CD4-positive, alpha-beta memory T cell (primary cell): ENCODE results near the gene CELF1. TPM values are rescaled to one million over a fixed set of nuclear protein-coding genes. Genes with fewer than 3 reads are reported as not detected.
A peak's percentile ranks its signal among the peaks of the same experiment; 100 is the strongest.

ENCODE experiments used
- CTCF ChIA-PET: fragments of 350-600 bp; sonication (Branson Sonifier 250); formaldehyde crosslinking; loops from one replicate; lab custom pipeline; 2021; ENCODE audit warnings: inconsistent platforms; ENCODE audit not compliant: partially characterized antibody; lab: Charles Lee
- POLR2A ChIA-PET: fragments of 350-600 bp; sonication (Branson Sonifier 250); formaldehyde crosslinking; loops from one replicate; lab custom pipeline; 2021; ENCODE audit not compliant: partially characterized antibody; lab: Charles Lee
- DNase-seq, 5 donors: peaks; one replicate each; pipeline versions ENCODE4 v3.0.0 to v3.0.0-alpha.2; 2020 to 2022; ENCODE audit warnings: mixed read lengths in 1 of 5
- H3K27ac ChIP-seq: one replicate; pipeline ENCODE4 v1.7.0; 2013; ENCODE audit warnings: low read depth, low read length
- H3K27me3 ChIP-seq: 2 replicates; pipeline ENCODE4 v1.7.0; 2013; ENCODE audit warnings: mild to moderate bottlenecking, low read length, moderate library complexity; ENCODE audit not compliant: insufficient read depth
- H3K36me3 ChIP-seq: 2 replicates; pipeline ENCODE4 v1.7.0; 2013; ENCODE audit warnings: mild to moderate bottlenecking, low read length, moderate library complexity; ENCODE audit not compliant: insufficient read depth
- H3K4me1 ChIP-seq: 2 replicates; pipeline ENCODE4 v1.7.0; 2013; ENCODE audit warnings: mild to moderate bottlenecking, low read length, moderate library complexity; ENCODE audit not compliant: insufficient read depth
- H3K4me3 ChIP-seq, 2 donors: one replicate each; pipeline ENCODE4 v1.7.0; 2013; ENCODE audit warnings: low read length in 2 of 2, mild to moderate bottlenecking in 1 of 2
- H3K9me3 ChIP-seq, 2 donors: one replicate each; pipeline ENCODE4 v1.7.0; 2013; ENCODE audit warnings: low read length in 2 of 2, control low read depth in 1 of 2; ENCODE audit not compliant: control insufficient read depth in 1 of 2
- H3K27ac Mint-ChIP-seq, 7 donors: one replicate each; pipeline ENCODE4 v1.8.0; 2020 to 2021; ENCODE audit warnings: mixed read lengths in 7 of 7, mild to moderate bottlenecking in 6 of 7, inconsistent platforms in 3 of 7, moderate library complexity in 3 of 7
- H3K27me3 Mint-ChIP-seq, 2 donors: one replicate each; pipeline ENCODE4 v1.8.0; 2020 to 2021; ENCODE audit warnings: mixed read lengths in 2 of 2
- H3K36me3 Mint-ChIP-seq, 2 donors: one replicate each; pipeline ENCODE4 v1.8.0; 2020 to 2021; ENCODE audit warnings: mixed read lengths in 2 of 2, inconsistent platforms in 1 of 2, mild to moderate bottlenecking in 1 of 2
- H3K4me1 Mint-ChIP-seq, 4 donors: one replicate each; pipeline ENCODE4 v1.8.0; 2020 to 2021; ENCODE audit warnings: mixed read lengths in 4 of 4, mild to moderate bottlenecking in 1 of 4
- H3K4me3 Mint-ChIP-seq, 8 donors: one replicate each; pipeline ENCODE4 v1.8.0; 2020 to 2021; ENCODE audit warnings: mixed read lengths in 8 of 8, mild to moderate bottlenecking in 7 of 8, moderate library complexity in 6 of 8, inconsistent platforms in 3 of 8
- H3K9me3 Mint-ChIP-seq, 8 donors: one replicate each; pipeline ENCODE4 v1.8.0; 2020 to 2021; ENCODE audit warnings: mixed read lengths in 8 of 8, mild to moderate bottlenecking in 5 of 8, inconsistent platforms in 3 of 8, moderate library complexity in 1 of 8
- intact Hi-C: fragments of 100-400 bp; cut with micrococcal nuclease; formaldehyde crosslinking; loops from one replicate; pipeline ENCODE4 v1.15.1; 2023
- polyA plus RNA-seq, 2 donors: library from polyadenylated mRNA; unstranded; fragments of 300-500 nt; fragmentation: Illumina TruSeq; gene quantifications; one replicate each; pipeline ENCODE4 v1.2.3, GENCODE V29; 2021
- total RNA-seq, 2 experiments: library from RNA; stranded (reverse); gene quantifications; one replicate each; pipeline ENCODE4 v1.2.3, GENCODE V29; 2021

CELF1 gene
- total and polyA plus RNA-seq, 4 experiments from 2014 or later, result 45.6 to 149 (median 110) TPM

DNA sequence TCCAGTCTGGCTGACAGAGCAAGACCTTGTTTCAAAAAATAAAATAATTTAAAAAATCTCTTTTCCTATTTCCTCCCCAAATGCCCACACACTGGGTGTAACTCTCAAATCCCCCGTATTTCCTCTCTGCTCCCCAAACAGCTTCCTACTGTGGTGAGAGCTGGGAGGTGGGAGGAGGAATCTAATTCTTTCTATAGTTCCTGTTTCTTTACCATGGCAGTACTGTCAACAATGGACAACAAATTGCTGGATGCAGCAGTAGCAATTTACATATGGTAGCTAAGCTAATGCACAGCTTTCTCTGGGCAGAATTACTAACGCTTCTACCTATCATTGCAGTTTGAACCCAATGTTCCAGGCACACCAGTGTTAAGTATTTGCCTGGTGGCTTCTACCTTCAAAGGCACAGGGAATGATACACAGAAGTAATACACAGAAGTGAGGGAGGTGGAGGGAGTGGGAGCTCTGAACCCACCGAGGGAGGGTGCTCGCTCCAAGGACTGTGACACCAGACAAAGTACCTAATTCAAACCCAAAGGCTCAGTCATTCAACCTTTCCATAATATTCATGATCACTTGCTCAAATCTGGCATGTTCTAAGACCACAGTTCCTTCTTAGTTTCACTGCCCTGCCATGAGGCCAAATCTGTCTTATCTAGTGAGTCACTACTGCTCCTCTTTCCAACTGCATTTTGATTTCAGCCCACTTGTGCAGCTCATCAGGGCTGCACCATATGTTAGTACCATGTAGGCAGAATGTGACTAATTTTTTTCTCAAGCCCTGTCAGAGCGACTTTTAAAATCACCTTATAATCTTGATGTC lies 37.9 kb downstream of the CELF1 start:
- no peak for DNase-seq
- POLR2A ChIA-PET, result interaction anchor here (1.4 to 1.7 kb wide), 2 partner anchors 14 to 18 kb away, joined by 4 read pairs; no protein-coding TSS in a partner anchor
- Histone ChIP-seq H3K27ac (no peak overlapping the region), H3K4me3 (no peak overlapping the region), H3K4me1 (peaks cover 91% of the 10 kb centered on the region), H3K36me3 (no peaks in the 10 kb centered on the region), H3K27me3 (no peaks in the 10 kb centered on the region), H3K9me3 (no peaks in the 10 kb centered on the region)
- H3K27me3 Mint-ChIP-seq, result no peaks in the 10 kb centered on the region
- intact Hi-C loops, result no loop called here
- CTCF ChIA-PET, result interaction anchor here (0.6 kb wide), 2 partner anchors 61 to 159 kb away, joined by 3 to 4 read pairs; no protein-coding TSS in a partner anchor
- H3K27ac Mint-ChIP-seq, result peak overlapping the region; percentile 44 to 96 (median 77)
- H3K9me3 Mint-ChIP-seq, result peaks cover 0 to 1% (median 0%) of the 10 kb centered on the region in 8 donors
- peak overlapping the region in 7 of 8 donors; percentile 35 to 83 (median 71) for H3K4me3 Mint-ChIP-seq
- peaks cover 51 to 91% (median 71%) of the 10 kb centered on the region in 4 donors for H3K4me1 Mint-ChIP-seq
- peaks cover 0 to 12% of the 10 kb centered on the region in 2 donors for H3K36me3 Mint-ChIP-seq

DNA sequence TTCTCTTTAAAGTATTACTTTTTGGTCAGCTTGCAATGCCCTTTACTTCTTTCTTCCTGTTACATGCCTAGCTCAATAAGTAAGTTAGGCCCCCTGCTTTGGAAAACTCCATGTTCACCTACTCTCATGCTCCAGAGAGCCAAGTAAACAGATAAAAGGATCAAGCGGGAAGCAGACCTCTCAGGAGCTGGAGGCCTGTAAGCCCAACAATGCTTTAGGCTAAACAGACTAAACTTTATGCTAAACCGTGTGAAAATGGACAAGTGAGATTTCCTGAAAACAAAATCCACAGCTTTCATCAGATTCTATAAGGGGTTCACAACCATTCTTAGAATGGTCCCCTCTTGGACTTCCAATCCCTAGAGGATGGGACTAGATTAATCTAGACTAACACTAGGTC lies 40.2 kb downstream of the CELF1 start:
- Histone ChIP-seq H3K4me3 (no peak overlapping the region), H3K4me1 (peaks cover 94% of the 10 kb centered on the region), H3K27me3 (no peaks in the 10 kb centered on the region), H3K36me3 (no peaks in the 10 kb centered on the region), H3K27ac (peak overlapping the region; percentile 8), H3K9me3 (no peaks in the 10 kb centered on the region)
- H3K27ac Mint-ChIP-seq, result peak overlapping the region; percentile 15 to 68 (median 46)
- H3K36me3 Mint-ChIP-seq, result peaks cover 0 to 11% of the 10 kb centered on the region in 2 donors
- ChIA-PET POLR2A (interaction anchor here (1.4 to 1.9 kb wide), 2 partner anchors 10 to 13 kb away, joined by 3 to 5 read pairs; no protein-coding TSS in a partner anchor), CTCF (interaction anchor here (1.1 to 1.2 kb wide), 2 partner anchors 28 to 36 kb away, joined by 3 to 4 read pairs; no protein-coding TSS in a partner anchor)
- intact Hi-C loops, result no loop called here
- H3K9me3 Mint-ChIP-seq, result no peaks in the 10 kb centered on the region
- peaks cover 54 to 93% (median 73%) of the 10 kb centered on the region in 4 donors for H3K4me1 Mint-ChIP-seq
- no peak for DNase-seq
- no peaks in the 10 kb centered on the region for H3K27me3 Mint-ChIP-seq
- peak overlapping the region in 1 of 8 donors; percentile 28 for H3K4me3 Mint-ChIP-seq

DNA sequence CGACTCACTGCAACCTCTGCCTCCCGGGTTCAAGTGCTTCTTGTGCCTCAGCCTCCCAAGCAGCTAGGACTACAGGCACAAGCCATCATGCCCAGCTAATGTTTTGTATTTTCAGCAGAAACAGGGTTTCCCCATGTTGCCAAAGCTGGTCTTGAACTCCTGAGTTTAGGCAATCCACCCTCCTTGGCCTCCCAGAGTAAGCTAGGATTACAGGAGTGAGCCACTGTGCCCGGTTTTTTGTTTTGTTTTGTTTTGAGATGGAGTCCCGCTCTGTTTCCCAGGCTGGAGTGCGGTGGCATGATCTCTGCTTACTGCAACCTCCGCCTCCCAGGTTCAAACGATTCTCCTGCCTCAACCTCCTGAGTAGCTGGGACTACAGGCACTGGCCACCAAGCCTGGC lies 41.0 kb downstream of the CELF1 start:
- intact Hi-C loops, result loop anchor here (1.0 kb wide), 1 partner anchor 11 kb away; no protein-coding TSS in a partner anchor
- Mint-ChIP-seq H3K27me3 (no peaks in the 10 kb centered on the region), H3K4me3 (peak overlapping the region in 3 of 8 donors; percentile 15 to 26 (median 17)), H3K36me3 (peaks cover 0 to 15% of the 10 kb centered on the region in 2 donors), H3K9me3 (no peaks in the 10 kb centered on the region), H3K4me1 (peaks cover 55 to 93% (median 74%) of the 10 kb centered on the region in 4 donors), H3K27ac (peak overlapping the region in 6 of 7 donors; percentile 34 to 81 (median 69))
- Histone ChIP-seq H3K4me3 (no peak overlapping the region), H3K27me3 (no peaks in the 10 kb centered on the region), H3K27ac (no peak overlapping the region), H3K36me3 (no peaks in the 10 kb centered on the region), H3K4me1 (peaks cover 94% of the 10 kb centered on the region), H3K9me3 (no peaks in the 10 kb centered on the region)
- POLR2A ChIA-PET, result interaction anchor here (1.4 to 1.9 kb wide), 2 partner anchors 11 to 13 kb away, joined by 3 to 5 read pairs; no protein-coding TSS in a partner anchor
- no peak for DNase-seq
- CTCF ChIA-PET, result interaction anchor here (0.7 to 1.3 kb wide), 4 partner anchors 27 to 42 kb away, joined by 3 to 4 read pairs (median 4); no protein-coding TSS in a partner anchor

DNA sequence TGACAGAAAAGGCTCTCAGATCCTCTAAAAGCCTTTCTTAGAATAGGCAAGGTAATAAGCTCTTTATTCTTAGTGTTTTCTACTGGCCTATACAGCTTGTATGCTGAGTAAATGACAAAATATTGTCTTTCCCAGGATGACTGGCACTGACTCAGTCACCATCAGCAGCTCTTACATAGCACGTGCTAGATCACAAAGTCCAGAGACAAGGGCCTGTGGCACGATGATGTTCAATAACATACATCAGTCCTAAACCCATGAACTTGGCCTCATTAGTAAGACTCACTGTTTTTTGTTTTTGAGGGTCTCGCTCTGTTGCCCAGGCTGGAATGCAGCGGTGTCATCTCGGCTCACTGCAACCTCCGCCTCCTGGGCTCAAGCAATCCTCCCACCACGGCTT lies 42.7 kb downstream of the CELF1 start:
- H3K4me3 Mint-ChIP-seq, result peak overlapping the region in 4 of 8 donors; percentile 12 to 54 (median 14)

DNA sequence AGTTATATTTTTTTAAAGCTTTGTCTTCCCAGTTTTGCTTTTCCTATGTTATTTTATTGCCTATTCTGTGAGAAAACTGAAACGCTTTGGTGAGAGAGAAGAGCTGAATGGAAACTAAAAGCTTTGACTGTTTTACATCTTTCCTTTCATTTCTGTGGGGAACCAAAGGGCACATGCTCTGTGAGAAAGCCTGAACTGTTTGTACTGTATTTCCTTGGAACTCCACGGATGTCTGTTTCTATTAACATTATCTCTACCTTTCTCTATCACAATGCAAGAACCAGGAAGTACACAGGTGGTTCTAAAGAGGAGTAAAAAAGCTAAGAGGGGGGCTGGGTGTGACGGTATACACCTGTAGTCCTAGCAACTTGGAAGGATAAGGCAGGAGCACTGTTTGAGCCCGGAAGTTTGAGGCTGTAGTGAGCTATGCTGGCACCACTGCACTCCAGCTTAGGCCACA lies 43.8 kb downstream of the CELF1 start:
- ChIA-PET POLR2A (interaction anchor here (1.2 to 2.2 kb wide), 2 partner anchors 14 to 44 kb away, joined by 3 to 6 read pairs; no protein-coding TSS in a partner anchor), CTCF (interaction anchor here (0.7 kb wide), 1 partner anchor 9 kb away, joined by 3 read pairs; no protein-coding TSS in a partner anchor)
- H3K4me3 Mint-ChIP-seq, result peak overlapping the region in 7 of 8 donors; percentile 2 to 77 (median 57)
- H3K36me3 Mint-ChIP-seq, result peaks cover 0 to 23% of the 10 kb centered on the region in 2 donors
- no peaks in the 10 kb centered on the region for H3K27me3 ChIP-seq
- H3K9me3 ChIP-seq, result no peaks in the 10 kb centered on the region
- DNase-seq, result peak in 3 of 5 donors; percentile 12 to 42 (median 18)
- H3K9me3 Mint-ChIP-seq, result no peaks in the 10 kb centered on the region
- peaks cover 80% of the 10 kb centered on the region for H3K4me1 ChIP-seq
- H3K27ac ChIP-seq, result no peak overlapping the region
- no peak overlapping the region for H3K4me3 ChIP-seq
- peak overlapping the region; percentile 65 to 94 (median 87) for H3K27ac Mint-ChIP-seq
- H3K36me3 ChIP-seq, result no peaks in the 10 kb centered on the region
- H3K27me3 Mint-ChIP-seq, result no peaks in the 10 kb centered on the region
- H3K4me1 Mint-ChIP-seq, result peaks cover 48 to 86% (median 64%) of the 10 kb centered on the region in 4 donors
- intact Hi-C loops, result no loop called here

More for the DNA sequence above, 42.7 kb downstream of the CELF1 start:
- Histone ChIP-seq H3K27ac (no peak overlapping the region), H3K36me3 (no peaks in the 10 kb centered on the region), H3K4me3 (no peak overlapping the region), H3K9me3 (no peaks in the 10 kb centered on the region), H3K4me1 (peaks cover 84% of the 10 kb centered on the region), H3K27me3 (no peaks in the 10 kb centered on the region)
- intact Hi-C loops, result no loop called here
- Mint-ChIP-seq H3K27ac (peak overlapping the region in 6 of 7 donors; percentile 6 to 83 (median 62)), H3K27me3 (no peaks in the 10 kb centered on the region), H3K4me1 (peaks cover 52 to 90% (median 69%) of the 10 kb centered on the region in 4 donors), H3K36me3 (peaks cover 0 to 20% of the 10 kb centered on the region in 2 donors), H3K9me3 (no peaks in the 10 kb centered on the region)
- CTCF ChIA-PET, result interaction anchor here (1.3 to 1.9 kb wide), 3 partner anchors 9 to 27 kb away, joined by 4 to 5 read pairs (median 4); no protein-coding TSS in a partner anchor
- no peak for DNase-seq
- POLR2A ChIA-PET, result interaction anchor here (0.6 to 2.2 kb wide), 3 partner anchors 9 to 172 kb away, joined by 4 to 6 read pairs (median 4); no protein-coding TSS in a partner anchor

DNA sequence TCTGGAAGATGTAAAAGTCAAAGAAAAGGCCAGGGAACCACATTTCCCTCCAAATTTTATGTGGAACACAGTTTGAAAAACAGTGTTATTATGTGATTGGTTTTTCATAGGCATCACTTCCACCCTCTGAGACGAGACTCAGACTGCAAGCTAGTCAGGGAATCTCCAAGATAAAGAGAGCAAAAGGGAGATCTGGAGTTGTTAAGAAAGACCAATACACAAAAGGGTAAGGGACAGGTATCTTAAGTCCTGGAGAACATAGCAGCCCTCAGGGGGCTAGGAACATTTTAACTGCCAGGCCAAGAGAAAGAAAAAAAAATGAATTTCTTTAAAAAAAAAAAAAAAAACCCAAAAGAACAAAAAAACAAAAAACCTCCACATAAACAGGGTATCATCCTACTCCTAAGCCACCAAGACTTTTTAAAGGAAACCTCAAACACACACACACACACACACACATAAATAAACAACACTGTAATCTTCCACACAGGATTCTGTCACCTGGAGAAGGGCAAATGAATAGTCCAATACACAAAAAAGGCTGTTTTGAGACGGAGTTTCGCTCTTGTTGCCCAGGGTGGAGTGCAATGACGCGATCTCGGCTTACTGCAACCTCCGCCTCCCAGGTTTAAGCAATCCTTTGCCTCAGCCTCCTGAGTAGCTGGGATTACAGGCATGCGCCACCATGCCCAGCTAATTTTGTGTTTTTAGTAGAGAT lies 44.5 kb downstream of the CELF1 start:
- H3K36me3 ChIP-seq, result peaks cover 3% of the 10 kb centered on the region
- intact Hi-C loops, result no loop called here
- ChIA-PET CTCF (no interaction called here), POLR2A (interaction anchor here (1.2 to 2.2 kb wide), 2 partner anchors 15 to 45 kb away, joined by 3 to 6 read pairs; no protein-coding TSS in a partner anchor)
- H3K9me3 ChIP-seq, result no peaks in the 10 kb centered on the region
- H3K9me3 Mint-ChIP-seq, result no peaks in the 10 kb centered on the region
- peak overlapping the region in 4 of 8 donors; percentile 25 to 78 (median 59) for H3K4me3 Mint-ChIP-seq
- no peak for DNase-seq
- peaks cover 0 to 26% of the 10 kb centered on the region in 2 donors for H3K36me3 Mint-ChIP-seq
- H3K4me3 ChIP-seq, result no peak overlapping the region
- peaks cover 80% of the 10 kb centered on the region for H3K4me1 ChIP-seq
- no peaks in the 10 kb centered on the region for H3K27me3 Mint-ChIP-seq
- H3K4me1 Mint-ChIP-seq, result peaks cover 47 to 86% (median 64%) of the 10 kb centered on the region in 4 donors
- H3K27me3 ChIP-seq, result no peaks in the 10 kb centered on the region
- peak overlapping the region; percentile 54 to 91 (median 87) for H3K27ac Mint-ChIP-seq
- H3K27ac ChIP-seq, result peak overlapping the region; percentile 6
